SK-N-SH (cell line): Measurements from ENCODE around the gene LRRC8C.

Source experiments
- ELF1 ChIP-seq: IDR thresholded peaks from 2 replicates; pipeline ENCODE4 v1.4.0; 2012
- EP300 ChIP-seq, 2 experiments: IDR thresholded peaks; 2 replicates each; pipeline versions ENCODE4 v1.4.0 to v1.6.1; 2012; ENCODE audit warnings: borderline replicate concordance in 1 of 2, low read depth in 1 of 2, low read length in 1 of 2
- FOSL2 ChIP-seq: IDR thresholded peaks from 2 replicates; pipeline ENCODE4 v1.4.0; 2012; ENCODE audit warnings: low read depth, mild to moderate bottlenecking, moderate library complexity, borderline replicate concordance
- GABPA ChIP-seq: IDR thresholded peaks from 2 replicates; pipeline ENCODE4 v1.4.0; 2012; ENCODE audit warnings: low read depth, mild to moderate bottlenecking
- GATA2 ChIP-seq: sonication (generic); formaldehyde crosslinking; IDR thresholded peaks from 2 replicates; pipeline ENCODE4 v1.5.0; 2020; ENCODE audit warnings: mild to moderate bottlenecking, missing genetic modification reagents
- RAD21 ChIP-seq: IDR thresholded peaks from 2 replicates; pipeline ENCODE4 v1.6.1; 2012; ENCODE audit warnings: mild to moderate bottlenecking, low read length
- RCOR1 ChIP-seq: fragments of 150-350 bp; IDR thresholded peaks from 2 replicates; pipeline ENCODE4 v1.6.1; 2017; ENCODE audit warnings: antibody characterized with exemption, low read length
- RFX5 ChIP-seq: IDR thresholded peaks from 2 replicates; pipeline ENCODE4 v1.6.1; 2012; ENCODE audit warnings: mild to moderate bottlenecking, improper control_type of control experiment, low read length
- SIN3A ChIP-seq: IDR thresholded peaks from 2 replicates; pipeline ENCODE4 v1.6.1; 2012; ENCODE audit warnings: low read depth, mild to moderate bottlenecking, low read length, moderate library complexity, borderline replicate concordance
- TAF1 ChIP-seq: IDR thresholded peaks from 2 replicates; pipeline ENCODE4 v1.6.1; 2012; ENCODE audit warnings: low read depth, mild to moderate bottlenecking, low read length, moderate library complexity, borderline replicate concordance
- TF ChIP-seq, protein P1 (sequence below): IDR thresholded peaks from 2 replicates; pipeline ENCODE4 v1.4.0; 2012; ENCODE audit warnings: low read depth
- TF ChIP-seq, protein P2 (sequence below): fragments of 200-600 bp; sonication (generic); IDR thresholded peaks from 2 replicates; pipeline ENCODE4 v1.6.1; 2017; ENCODE audit warnings: antibody characterized with exemption, mild to moderate bottlenecking, moderate library complexity

DNA sequence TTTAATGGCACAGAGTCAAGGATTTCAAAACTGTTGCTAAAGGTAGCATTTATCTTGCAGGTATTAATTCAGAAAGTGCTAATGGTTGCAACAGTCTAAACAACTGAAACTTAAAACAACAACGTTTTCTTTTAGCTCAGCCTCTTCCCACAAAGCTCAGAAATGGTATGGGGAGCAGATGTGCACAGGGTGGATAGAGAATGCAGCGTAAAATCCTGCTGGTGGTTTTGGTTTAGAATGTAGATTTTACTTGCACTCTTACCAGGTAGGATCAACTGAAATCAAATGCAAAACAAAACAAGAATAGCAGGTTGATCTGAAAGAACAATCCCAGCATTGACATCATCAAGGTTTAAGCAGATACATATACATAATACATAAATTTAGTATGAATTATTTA lies 3.8 kb upstream of the LRRC8C start:
- TF ChIP-seq, protein P1, sequence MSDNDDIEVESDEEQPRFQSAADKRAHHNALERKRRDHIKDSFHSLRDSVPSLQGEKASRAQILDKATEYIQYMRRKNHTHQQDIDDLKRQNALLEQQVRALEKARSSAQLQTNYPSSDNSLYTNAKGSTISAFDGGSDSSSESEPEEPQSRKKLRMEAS = no peak
- TF ChIP-seq, protein P2, sequence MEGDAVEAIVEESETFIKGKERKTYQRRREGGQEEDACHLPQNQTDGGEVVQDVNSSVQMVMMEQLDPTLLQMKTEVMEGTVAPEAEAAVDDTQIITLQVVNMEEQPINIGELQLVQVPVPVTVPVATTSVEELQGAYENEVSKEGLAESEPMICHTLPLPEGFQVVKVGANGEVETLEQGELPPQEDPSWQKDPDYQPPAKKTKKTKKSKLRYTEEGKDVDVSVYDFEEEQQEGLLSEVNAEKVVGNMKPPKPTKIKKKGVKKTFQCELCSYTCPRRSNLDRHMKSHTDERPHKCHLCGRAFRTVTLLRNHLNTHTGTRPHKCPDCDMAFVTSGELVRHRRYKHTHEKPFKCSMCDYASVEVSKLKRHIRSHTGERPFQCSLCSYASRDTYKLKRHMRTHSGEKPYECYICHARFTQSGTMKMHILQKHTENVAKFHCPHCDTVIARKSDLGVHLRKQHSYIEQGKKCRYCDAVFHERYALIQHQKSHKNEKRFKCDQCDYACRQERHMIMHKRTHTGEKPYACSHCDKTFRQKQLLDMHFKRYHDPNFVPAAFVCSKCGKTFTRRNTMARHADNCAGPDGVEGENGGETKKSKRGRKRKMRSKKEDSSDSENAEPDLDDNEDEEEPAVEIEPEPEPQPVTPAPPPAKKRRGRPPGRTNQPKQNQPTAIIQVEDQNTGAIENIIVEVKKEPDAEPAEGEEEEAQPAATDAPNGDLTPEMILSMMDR = no peak
- no peak for TF ChIP-seq GABPA
- no peak for TF ChIP-seq EP300 (IDR thresholded peaks at IDR 0.05; ENCODE audit: borderline replicate concordance in 1 of 2, low read depth in 1 of 2, low read length in 1 of 2)
- no peak for TF ChIP-seq RFX5
- no peak for TF ChIP-seq SIN3A
- TF ChIP-seq FOSL2 = no peak
- no peak for TF ChIP-seq RAD21
- no peak for TF ChIP-seq RCOR1
- TF ChIP-seq GATA2 = no peak
- TF ChIP-seq ELF1 = no peak
- TF ChIP-seq TAF1 = no peak
